ENCODE data around the gene SPRED2.

GRCh38 chr2:65390134-65390533, 42.3 kb downstream of the SPRED2 start:
- TF ChIP-seq, protein P1, sequence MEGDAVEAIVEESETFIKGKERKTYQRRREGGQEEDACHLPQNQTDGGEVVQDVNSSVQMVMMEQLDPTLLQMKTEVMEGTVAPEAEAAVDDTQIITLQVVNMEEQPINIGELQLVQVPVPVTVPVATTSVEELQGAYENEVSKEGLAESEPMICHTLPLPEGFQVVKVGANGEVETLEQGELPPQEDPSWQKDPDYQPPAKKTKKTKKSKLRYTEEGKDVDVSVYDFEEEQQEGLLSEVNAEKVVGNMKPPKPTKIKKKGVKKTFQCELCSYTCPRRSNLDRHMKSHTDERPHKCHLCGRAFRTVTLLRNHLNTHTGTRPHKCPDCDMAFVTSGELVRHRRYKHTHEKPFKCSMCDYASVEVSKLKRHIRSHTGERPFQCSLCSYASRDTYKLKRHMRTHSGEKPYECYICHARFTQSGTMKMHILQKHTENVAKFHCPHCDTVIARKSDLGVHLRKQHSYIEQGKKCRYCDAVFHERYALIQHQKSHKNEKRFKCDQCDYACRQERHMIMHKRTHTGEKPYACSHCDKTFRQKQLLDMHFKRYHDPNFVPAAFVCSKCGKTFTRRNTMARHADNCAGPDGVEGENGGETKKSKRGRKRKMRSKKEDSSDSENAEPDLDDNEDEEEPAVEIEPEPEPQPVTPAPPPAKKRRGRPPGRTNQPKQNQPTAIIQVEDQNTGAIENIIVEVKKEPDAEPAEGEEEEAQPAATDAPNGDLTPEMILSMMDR (IDR thresholded peaks at IDR 0.05): no peak
- no peak for TF ChIP-seq POLR2A (IDR thresholded peaks at IDR 0.05)

All from uterus (tissue), 2 donors.